Measurements from ENCODE around the gene GABRG3.

GABRG3 gene

GRCh38 chr15:27067175-27067574, 96.2 kb downstream of the GABRG3 start:
- Histone ChIP-seq H3K27ac (ENCODE audit: extremely low read depth, low read depth, low read length) (no peak overlapping the region), H3K4me3 (ENCODE audit: low read depth, low read length) (no peak overlapping the region), H3K36me3 (ENCODE audit: control insufficient read depth in 2 of 2, insufficient read depth in 1 of 2, low read length in 2 of 2) (no peaks in the 10 kb centered on the region), H3K4me1 (ENCODE audit: control insufficient read depth, insufficient read depth, low read length) (no peaks in the 10 kb centered on the region), H3K9me3 (ENCODE audit: control insufficient read depth, insufficient read depth, low read depth, low read length) (no peaks in the 10 kb centered on the region)
- ChIA-PET CTCF (interaction anchor here (0.6 to 2.2 kb wide), 2 partner anchors 8 to 16 kb away, joined by 7 to 8 read pairs; no protein-coding TSS in a partner anchor), POLR2A (no interaction called here)
- TF ChIP-seq ZFP37 (tag by site-specific recombination; IDR thresholded peaks at IDR 0.05) (no peak), ZNF585B (tag by site-specific recombination; IDR thresholded peaks at IDR 0.05) (no peak), ZNF146 (tag by site-specific recombination; IDR thresholded peaks at IDR 0.05) (no peak), SETDB1 (IDR thresholded peaks at IDR 0.05; ENCODE audit: insufficient read length, low read length) (no peak), ZNF623 (tag by site-specific recombination; IDR thresholded peaks at IDR 0.05) (no peak), MZF1 (tag by site-specific recombination; IDR thresholded peaks at IDR 0.05; ENCODE audit: borderline replicate concordance) (no peak)
- TF ChIP-seq, protein P1, sequence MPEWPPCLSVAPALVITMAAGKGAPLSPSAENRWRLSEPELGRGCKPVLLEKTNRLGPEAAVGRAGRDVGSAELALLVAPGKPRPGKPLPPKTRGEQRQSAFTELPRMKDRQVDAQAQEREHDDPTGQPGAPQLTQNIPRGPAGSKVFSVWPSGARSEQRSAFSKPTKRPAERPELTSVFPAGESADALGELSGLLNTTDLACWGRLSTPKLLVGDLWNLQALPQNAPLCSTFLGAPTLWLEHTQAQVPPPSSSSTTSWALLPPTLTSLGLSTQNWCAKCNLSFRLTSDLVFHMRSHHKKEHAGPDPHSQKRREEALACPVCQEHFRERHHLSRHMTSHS (tag by site-specific recombination; IDR thresholded peaks at IDR 0.05), result no peak

DNA sequence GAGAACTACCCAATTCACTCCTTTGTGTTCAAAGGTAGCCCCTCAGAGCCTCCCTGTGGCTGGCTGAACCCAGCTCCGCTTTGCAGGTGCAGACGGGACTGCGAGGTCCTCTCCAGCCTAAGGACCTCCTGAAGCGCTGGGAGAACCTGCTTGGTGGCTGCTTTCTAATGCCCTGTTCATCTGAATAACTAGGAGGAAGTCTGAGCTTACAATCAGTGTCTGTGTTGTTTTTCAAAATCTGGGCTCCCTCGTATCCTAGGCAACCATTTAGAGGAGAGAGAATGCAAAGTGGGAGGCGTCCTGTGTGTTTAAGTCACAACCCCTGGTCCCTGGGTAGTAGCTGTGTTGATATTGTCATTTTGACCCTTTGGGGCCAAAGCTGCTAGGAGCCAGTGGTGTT, 99.9 kb downstream of the GABRG3 start:
- Histone ChIP-seq H3K4me1 (ENCODE audit: control insufficient read depth, insufficient read depth, low read length) (no peaks in the 10 kb centered on the region), H3K9me3 (ENCODE audit: control insufficient read depth, insufficient read depth, low read depth, low read length) (no peaks in the 10 kb centered on the region), H3K36me3 (ENCODE audit: control insufficient read depth in 2 of 2, insufficient read depth in 1 of 2, low read length in 2 of 2) (no peaks in the 10 kb centered on the region), H3K27ac (ENCODE audit: extremely low read depth, low read depth, low read length) (no peak overlapping the region), H3K4me3 (ENCODE audit: low read depth, low read length) (no peak overlapping the region)
- POLR2A ChIA-PET, result no interaction called here
- CTCF ChIA-PET, result no interaction called here
- no peak for TF ChIP-seq ZXDB (tag by site-specific recombination; IDR thresholded peaks at IDR 0.05)
- no peak for TF ChIP-seq ZBTB6 (tag by site-specific recombination; IDR thresholded peaks at IDR 0.05)
- no peak for TF ChIP-seq TCF7L2 (IDR thresholded peaks at IDR 0.05; ENCODE audit: borderline replicate concordance, low read depth, low read length)
- TF ChIP-seq ZNF174 (tag by site-specific recombination; IDR thresholded peaks at IDR 0.05), result no peak
- TF ChIP-seq, protein P1 (tag by site-specific recombination; IDR thresholded peaks at IDR 0.05), result no peak
- TF ChIP-seq SP3 (tag by site-specific recombination; IDR thresholded peaks at IDR 0.05), result no peak
- no peak for TF ChIP-seq GLI2 (tag by site-specific recombination; IDR thresholded peaks at IDR 0.05; ENCODE audit: borderline replicate concordance, low read depth)
- TF ChIP-seq ZNF473 (tag by site-specific recombination; IDR thresholded peaks at IDR 0.05), result no peak
- no peak for TF ChIP-seq ZNF791 (tag by site-specific recombination; IDR thresholded peaks at IDR 0.05)
- no peak for TF ChIP-seq TSHZ1 (tag by site-specific recombination; IDR thresholded peaks at IDR 0.05; ENCODE audit: borderline replicate concordance)

GRCh38 chr15:27074179-27074578, 103.2 kb downstream of the GABRG3 start:
- Histone ChIP-seq H3K9me3 (ENCODE audit: control insufficient read depth, insufficient read depth, low read depth, low read length) (no peaks in the 10 kb centered on the region), H3K36me3 (ENCODE audit: control insufficient read depth in 2 of 2, insufficient read depth in 1 of 2, low read length in 2 of 2) (no peaks in the 10 kb centered on the region), H3K4me1 (ENCODE audit: control insufficient read depth, insufficient read depth, low read length) (no peaks in the 10 kb centered on the region), H3K4me3 (ENCODE audit: low read depth, low read length) (no peak overlapping the region), H3K27ac (ENCODE audit: extremely low read depth, low read depth, low read length) (no peak overlapping the region)
- POLR2A ChIA-PET, result no interaction called here
- CTCF ChIA-PET, result no interaction called here
- TF ChIP-seq SALL2 (tag by site-specific recombination; IDR thresholded peaks at IDR 0.05; ENCODE audit: borderline replicate concordance) (no peak), ZNF138 (tag by site-specific recombination; IDR thresholded peaks at IDR 0.05; ENCODE audit: borderline replicate concordance) (no peak), ZNF654 (tag by site-specific recombination; IDR thresholded peaks at IDR 0.05; ENCODE audit: low read depth) (no peak), ZXDB (tag by site-specific recombination; IDR thresholded peaks at IDR 0.05) (no peak), ZBTB17 (tag by site-specific recombination; IDR thresholded peaks at IDR 0.05) (no peak), ZNF544 (tag by site-specific recombination; IDR thresholded peaks at IDR 0.05) (no peak), ZNF837 (tag by site-specific recombination; IDR thresholded peaks at IDR 0.05) (no peak), ZNF121 (tag by site-specific recombination; IDR thresholded peaks at IDR 0.05) (no peak), KLF8 (tag by site-specific recombination; IDR thresholded peaks at IDR 0.05) (no peak), ZNF223 (tag by site-specific recombination; IDR thresholded peaks at IDR 0.05) (no peak)
- TF ChIP-seq, protein P2, sequence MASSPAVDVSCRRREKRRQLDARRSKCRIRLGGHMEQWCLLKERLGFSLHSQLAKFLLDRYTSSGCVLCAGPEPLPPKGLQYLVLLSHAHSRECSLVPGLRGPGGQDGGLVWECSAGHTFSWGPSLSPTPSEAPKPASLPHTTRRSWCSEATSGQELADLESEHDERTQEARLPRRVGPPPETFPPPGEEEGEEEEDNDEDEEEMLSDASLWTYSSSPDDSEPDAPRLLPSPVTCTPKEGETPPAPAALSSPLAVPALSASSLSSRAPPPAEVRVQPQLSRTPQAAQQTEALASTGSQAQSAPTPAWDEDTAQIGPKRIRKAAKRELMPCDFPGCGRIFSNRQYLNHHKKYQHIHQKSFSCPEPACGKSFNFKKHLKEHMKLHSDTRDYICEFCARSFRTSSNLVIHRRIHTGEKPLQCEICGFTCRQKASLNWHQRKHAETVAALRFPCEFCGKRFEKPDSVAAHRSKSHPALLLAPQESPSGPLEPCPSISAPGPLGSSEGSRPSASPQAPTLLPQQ (tag by site-specific recombination; IDR thresholded peaks at IDR 0.05), result no peak
